Occipital lobe (tissue), 2 donors: ENCODE measurements around the gene SMAP2. TPM values are rescaled to one million over a fixed set of nuclear protein-coding genes. Genes with fewer than 3 reads are reported as not detected.

Experiments used
- DNase-seq: peaks from one replicate; lab custom pipeline; 2025; lab: John Stamatoyannopoulos, UW
- total RNA-seq: library from RNA; depleted of rRNA; stranded (reverse); fragments of >200 nt; gene quantifications from one replicate; pipeline ENCODE4 v1.2.3, GENCODE V29; 2014

Gene SMAP2
- total RNA-seq, 1 donor from 2014 or later, result 24.6 TPM

DNA sequence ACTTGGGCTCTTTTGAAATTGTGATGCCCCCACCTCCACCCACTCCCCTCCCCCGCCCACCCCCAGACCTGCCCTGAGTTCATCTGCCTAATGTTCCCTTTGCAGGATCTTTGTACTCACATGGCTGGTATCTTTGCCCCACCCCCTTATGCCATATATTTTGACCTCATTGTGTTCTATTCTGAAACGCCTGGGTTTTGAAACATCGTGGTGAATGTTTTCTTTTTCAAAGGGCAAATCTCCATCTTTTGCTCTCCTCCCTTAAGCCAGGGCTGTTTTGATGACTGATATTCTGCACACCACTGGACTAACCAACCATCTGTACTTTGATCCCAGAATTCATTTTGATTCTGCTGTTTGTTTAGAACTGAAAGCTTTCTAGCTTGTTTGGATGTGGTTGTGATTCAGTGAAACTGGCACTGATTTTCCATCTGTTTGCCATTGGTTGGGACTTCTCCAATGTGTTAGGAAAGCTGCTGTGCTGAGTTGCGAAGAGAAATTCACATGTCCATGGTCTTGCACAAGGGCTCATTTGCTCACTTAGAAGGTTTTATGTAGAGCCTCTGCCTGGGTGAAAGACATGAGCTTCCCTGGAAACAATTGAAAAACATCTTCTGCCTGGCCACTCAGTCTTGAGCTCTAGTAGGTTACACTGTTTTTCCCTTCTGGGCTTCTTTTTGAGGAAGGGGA lies 16.5 kb downstream of the SMAP2 start:
- DNase-seq, result peak; percentile 37

DNA sequence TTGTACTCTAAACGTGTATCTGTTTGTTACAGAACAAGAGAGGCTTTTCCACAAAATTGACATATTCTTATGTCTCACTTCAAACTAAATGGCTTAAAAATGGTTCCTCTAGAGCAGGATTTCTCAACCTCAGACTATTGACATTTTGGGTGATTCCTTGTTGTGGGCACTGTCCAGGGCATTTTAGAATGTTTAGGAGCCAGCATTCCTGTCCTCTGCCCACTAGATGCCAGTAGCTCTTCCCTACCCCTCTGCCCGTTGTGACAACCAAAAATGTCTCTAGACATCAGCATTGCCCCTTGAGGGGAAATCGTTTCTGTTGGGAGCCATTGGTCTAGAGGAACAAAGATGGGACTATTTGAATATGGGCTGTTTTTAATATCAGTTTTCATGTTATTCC lies 17.3 kb downstream of the SMAP2 start:
- no peak for DNase-seq

DNA sequence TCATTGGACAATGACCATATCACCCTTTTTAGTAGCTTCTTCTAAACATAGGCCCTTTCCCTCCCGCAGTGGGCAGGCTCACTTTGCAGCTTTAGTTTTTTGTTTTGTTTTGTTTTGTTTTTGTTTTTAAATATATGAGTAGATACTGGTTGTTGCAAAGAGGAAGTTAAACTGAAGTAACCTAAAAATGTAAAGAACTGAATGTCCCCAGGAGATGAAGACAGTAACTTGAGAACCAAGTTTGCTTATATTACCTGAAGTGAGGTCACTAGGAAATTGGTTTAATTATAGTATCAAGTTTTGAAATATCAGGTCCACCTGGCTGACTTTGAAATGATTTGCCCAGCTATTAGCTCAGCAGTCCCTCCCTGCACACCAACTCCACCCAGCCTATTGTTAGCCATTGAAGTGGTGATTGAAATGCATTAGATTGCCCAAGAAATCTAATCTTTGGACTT lies 18.2 kb downstream of the SMAP2 start:
- DNase-seq, result no peak

DNA sequence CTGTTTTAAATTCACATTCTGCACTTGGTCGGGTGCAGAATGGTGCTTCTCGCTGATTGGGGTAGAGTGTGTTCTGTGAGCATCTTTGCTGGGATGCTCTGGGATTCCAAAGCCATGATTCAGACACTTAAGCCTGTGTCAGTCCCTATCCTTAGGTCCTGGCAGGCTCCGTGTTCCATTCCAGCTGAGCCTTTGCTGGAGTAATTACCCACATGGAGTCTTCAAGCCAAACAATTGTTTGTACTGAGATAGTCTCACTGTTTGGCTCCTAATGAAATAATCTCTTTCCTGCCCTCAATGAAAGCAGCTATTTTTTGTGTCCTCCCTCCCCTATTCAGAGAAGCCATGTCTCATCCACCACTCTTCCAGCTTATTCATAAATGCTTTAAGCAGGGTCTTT lies 18.7 kb downstream of the SMAP2 start:
- DNase-seq, result no peak

DNA sequence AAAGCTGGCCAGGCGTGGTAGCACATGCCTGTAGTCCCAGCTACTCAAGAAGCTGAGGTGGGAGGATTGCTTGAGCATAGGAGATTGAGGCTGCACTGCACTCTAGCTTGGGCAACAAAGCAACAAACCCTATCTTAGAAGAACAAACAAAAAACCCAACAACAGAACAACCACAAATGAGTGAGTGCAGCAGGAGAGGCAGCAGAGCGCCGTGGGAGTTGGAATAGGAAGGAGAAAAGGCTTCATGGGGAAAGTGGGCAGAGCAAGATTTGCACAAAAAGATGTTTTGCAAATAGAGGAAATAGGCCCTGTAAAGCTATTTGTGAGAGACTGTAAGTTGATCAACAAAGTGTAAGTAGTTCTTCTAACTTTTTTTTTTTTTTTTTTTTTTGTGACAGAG lies 19.6 kb downstream of the SMAP2 start:
- DNase-seq, result no peak

DNA sequence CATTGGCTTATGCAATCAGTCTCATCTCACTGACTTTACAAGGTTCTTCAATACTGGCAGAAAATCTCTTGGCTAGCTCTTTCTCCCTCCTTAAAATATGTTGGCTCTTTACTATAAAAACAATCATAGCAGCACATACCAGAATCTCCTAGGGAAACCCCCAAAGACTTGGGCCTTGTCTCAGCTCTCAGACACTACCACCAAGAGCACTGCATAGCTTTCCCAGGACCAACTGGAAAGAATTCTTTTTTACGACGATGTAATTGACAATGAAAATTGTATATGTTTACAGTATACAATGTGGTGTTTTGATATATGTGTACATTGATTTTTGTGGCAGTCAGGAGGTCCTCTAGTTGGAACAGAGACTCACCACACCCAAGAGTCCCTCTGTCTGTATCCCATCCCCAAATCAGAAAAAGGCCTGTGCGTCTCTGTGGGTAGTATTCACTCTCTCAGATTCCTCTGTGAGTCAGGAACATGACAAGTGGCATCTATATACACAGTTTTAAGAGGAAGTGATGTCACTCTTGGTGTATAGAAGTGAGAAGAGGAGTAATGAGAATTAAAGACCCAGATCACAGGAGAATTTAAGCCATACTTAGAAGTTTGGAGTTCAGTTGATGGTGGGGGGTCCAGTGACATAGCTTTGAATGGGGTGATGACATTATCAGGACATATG lies 21.1 kb downstream of the SMAP2 start:
- no peak for DNase-seq

DNA sequence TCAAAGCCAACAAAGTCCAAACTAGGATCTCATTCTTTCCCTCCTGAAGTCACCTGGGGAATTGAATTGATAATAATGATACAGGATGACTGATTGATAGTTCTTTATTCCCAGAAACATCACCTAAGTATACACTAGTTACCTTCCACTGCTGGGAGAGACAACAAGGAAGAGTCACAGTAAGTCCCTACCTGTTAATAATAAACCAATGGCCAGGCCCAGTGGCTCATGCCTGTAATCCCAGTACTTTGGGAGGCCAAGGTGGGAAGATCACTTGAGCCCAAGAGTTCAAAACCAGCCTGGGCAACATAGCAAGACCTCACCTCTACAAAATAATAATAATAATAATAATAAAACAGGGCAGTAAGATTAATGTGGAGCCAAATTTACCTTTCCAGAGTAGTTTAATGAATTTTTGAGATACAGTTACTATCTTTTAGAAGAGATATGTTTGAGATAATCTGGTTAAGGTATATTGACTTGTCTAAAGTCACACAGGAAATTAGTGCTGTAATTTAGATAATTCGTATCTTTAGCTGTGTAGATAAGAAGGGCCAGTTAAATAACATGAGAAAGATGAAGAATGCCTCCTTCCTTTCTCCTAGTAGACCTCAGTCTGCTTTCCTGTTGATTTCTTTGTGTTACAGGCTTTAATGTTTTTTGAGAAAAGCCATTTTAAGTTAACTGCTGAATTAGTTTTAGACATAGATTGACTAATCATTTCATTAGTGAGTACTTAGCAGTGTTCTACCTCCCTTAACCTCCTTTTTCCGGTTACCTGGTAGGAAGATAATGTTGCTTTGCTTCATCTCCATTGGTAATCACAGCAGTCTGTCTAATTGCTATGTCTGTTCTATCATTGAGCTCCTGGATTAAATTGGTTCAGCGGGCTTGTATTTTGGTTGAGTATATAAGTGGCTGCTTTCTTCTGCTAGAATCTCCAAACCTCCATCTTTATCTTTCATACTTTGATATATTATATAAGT lies 22.0 kb downstream of the SMAP2 start:
- no peak for DNase-seq

DNA sequence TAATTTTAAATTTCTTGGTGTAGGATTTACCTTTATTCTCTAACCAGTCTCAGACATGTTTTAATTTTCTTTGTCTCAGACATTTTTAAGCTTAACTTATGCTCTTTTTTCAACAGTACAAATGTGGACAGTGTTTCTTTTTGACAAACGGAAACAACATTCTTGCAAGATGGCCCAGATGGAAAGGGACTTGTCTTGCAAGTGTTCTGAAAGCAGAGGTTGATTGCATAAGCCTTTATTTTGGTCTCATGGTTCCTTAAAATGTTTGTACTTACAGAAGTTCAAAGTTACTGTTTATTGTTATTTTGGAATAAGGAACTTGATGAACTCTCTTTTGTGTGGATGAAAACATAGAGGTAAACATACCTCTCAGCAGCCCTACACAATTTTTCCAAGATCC lies 22.9 kb downstream of the SMAP2 start:
- DNase-seq, result no peak

DNA sequence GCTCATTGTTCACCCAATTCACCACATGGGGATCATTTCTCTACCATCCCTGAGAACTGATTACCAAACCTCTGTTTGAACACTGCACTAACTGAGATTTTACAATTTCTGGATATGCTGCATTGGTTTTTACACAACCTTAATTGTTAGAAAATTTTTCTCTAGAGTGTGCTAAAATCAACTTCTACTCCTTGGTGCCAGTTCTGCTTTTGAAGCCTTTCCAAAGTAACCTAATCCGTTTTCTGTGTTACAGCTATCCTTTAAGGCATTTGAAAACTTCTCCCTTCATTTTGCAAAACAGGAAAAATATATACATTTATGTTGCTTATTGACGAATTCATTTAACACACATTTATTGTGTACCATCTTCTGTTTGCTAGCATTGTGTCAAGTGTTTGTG lies 23.7 kb downstream of the SMAP2 start:
- no peak for DNase-seq

DNA sequence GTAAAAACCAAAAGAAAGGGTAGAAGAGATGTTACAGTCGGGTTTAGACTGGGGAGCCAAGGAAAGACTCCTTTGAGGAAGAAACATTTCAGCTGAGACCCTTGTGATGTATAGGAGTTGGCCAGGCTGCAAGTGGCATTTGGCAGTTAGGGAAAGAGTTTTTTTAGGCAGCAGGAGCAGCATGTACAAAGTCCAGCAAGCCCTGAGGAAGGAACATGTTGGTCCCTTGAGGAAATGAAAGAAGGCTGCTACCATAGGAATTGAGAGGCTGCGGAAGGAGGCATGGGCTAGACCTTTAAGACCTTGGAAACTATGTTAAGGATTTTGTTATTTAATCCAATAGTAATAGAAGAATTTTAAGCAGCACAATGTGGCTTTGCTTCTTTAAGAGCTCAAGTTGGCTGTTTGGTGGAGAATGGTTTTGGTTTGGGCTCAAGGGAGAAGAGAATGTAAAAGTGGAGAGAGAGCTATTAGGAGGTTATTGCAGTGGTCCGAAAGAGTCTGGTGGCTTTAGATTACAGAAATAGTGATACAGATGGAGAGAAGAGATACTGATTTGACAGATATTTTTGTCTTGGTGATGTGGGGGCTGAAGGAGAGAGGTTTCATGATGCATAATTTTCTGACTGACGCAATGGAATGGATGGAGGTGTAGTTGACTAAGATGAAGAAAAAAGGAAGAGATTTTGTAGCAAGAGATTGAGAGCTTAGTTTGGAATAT lies 26.6 kb downstream of the SMAP2 start:
- no peak for DNase-seq

DNA sequence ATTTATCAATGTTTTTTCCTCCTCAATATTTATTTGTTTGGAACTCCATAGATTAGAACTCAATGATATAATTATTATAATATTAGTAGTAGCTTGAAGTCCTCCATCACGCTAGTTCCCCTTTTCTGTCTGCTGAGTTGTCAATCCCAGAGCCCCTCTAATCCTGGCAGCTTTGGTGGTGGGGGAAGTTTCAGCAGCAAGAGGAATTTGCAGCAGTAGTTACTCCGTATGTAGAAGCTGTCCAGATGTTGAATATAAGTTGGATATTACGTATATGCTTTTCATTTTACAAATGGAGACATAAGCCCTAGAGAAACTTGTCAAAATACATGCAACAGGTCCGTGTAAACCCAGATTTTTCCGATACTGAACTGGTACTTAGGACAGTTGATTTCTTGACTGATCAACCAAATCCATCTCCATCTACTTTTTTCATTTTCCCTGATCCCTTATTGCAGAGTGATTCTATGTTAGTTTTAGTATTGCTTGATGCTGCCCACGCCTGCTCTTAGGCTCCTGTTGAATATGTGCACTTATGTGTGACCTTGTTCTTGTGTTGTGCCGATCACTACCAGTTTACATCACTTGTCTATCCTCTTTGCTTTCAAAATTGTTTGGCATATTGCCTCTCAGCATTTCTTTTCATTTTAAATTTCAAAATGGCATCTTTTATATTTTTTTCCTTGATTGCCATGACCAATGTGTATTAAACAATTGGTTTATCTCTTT lies 28.1 kb downstream of the SMAP2 start:
- no peak for DNase-seq

DNA sequence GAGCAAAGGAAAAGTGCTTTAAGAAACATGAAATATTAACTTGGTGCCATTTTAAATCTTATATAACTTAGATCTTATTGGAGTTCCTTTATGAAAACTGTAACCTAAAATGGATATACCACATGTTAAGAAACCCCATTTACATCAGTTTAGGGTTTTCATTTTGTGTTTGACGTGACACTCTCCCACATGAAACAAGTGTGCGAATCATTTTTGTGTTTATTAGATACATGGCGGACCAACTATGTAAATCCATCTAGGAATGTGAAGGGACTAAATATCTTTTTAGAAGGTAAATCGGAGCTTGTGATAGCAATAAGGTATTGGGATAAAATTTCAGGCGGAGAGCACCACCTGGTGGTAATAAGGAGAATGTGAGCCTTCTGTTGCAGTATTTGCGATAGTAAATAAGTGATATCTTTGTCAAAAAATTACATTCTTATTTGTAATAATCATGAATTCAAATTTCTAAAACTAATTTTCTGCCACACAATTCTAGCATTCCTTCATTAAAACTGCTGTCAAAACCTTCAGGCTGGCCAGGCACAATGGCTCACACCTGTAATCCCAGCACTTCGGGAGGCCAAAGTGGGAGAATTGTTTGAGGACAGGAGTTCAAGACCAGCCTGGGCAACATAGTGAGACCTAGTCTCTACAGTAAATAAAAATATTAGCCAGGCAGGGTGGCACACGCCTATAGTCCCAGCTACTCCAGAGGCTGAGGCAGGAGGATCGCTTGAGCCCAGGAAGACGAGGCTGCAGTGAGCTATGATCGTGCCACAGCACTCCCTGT lies 31.3 kb downstream of the SMAP2 start:
- no peak for DNase-seq

DNA sequence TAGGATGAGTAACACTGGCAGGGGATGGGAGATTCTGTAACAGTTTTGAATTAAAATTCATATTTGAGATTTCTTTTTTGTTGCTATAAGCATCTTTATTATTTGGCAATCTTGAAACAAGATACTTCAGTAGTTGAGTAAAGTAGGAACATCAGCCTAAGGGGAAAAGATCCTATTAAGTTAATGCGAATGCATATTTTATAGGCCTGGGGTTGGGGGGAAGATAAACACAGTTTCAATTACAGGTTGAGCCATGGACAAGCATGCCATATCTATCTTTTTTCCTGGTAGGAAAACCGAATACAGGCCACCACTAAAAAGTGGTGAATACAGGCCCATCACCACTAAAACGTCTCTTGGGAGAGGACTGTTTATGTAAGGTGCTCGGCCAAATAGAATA lies 32.3 kb downstream of the SMAP2 start:
- no peak for DNase-seq

DNA sequence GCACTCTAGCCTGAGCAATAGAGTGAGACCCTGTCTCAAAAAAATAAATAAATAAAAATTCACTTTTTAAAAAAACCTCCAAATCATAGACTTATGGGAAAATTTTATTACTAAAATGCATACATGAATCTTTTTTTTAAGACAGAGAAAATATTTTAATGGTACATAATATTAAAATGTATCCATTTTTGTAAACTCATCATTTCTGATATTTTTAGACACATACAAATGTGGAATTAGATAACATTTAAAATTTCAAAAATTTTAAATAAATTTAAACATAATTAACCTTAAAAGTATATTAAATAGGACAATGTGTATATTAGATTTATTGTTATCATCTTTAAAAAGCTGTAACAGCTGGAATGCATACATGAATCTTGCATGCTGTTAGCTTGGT lies 33.9 kb downstream of the SMAP2 start:
- no peak for DNase-seq

DNA sequence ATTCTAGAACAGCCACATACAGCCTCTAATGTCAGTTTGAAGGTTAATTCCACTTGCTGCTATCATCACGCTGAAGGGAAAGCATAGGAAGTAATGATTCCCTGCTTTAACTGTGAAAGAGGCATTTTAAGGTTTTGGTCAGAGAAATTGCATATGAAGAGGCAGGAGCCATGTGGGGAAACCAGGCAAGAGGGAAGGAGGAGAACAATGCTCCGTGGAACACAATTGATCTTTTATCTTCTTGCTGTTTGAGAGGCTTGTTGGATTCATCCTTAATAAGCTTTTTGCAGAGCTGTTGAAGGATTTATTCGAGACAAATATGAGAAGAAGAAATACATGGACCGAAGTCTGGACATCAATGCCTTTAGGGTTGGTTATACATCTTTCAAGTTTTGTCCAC lies 35.9 kb downstream of the SMAP2 start:
- DNase-seq, result no peak

DNA sequence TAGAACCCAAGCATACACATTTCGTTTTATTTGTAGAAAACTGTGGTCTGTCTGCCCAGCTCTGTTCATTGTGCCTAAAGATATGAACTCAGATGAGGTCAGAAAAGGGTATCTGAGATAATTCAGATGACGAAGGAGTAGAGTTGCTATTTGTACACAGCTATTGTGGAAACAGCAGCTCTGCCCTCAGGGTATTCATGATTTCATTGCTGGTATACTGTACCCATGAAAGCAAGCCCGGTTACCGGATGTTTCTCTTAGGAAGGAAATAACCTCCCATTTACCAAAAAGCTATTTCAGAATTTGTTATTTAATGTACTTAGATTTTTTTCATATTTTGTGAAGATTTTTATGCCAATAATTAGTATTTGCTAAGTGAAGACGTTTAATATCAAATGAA lies 37.8 kb downstream of the SMAP2 start:
- no peak for DNase-seq

DNA sequence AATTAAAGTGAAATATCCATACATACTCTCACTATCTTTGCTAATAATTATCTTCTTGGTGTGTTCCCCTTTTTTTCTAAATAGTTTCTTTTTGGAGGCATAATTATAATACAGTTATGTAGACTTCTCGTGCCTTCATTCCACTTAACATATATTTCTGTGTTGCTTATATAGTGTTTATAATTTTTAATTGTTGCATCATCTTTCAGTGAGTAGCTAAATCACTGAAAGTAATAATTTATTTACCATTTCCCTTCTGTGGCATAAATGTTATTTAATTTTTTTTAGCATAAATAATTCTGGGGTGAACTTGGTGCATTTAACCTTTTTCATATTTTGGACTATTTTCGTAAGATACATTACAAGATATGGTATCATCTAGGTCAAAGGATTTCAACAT lies 38.3 kb downstream of the SMAP2 start:
- DNase-seq, result no peak

DNA sequence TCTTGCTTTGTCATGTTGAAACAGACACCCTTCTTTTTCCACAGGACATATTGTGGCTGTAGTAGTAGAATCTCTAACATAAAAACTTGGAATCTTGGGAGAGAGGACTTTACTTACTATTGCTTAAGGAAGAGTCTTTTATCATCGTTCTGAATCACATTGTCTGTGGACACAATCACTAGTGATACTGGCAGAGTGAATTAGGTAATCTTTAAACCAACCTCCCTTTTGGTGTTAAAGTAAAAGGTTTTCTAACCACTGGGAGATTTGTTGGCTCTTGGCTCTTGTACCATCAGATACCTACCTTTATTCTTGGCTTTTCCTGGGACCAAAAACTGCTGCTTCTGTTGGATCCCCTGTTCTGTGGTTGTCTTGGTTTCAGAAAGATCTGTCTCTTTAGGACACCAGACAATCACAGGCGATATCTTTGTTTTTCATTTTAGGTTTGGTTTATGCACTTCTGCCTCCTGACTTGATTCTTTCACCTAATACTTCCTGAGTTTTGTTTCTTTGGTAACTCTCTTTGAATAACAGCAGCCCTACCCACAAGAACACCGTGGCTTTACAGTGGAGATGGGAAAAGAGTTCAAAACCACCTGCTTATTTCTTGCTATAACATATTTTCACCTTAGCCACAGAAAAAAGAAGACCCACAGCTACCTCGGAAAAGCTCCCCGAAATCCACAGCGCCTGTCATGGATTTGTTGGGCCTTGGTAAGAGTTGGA lies 40.2 kb downstream of the SMAP2 start:
- no peak for DNase-seq

DNA sequence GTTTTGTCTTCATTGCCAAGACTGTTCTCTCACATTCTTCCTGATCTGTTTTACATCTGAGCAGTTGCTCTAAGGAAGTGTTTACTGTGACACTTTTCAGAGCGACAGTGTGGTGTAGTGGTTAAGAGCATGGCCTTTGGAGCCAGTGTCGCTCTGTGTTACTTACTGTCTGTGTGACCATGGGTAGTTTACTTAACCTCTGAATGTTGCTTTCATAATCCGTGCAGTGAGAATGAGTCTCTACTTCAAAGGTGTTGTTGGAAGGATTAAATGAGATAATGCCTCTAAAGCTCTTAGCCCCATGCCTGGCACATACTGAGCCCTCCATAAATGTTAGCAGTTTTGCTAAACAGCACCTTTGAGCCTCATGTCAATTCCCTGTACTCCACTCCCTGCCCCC lies 40.8 kb downstream of the SMAP2 start:
- no peak for DNase-seq
